SU-DHL-6 (cell line): ENCODE data around the gene LAMA2.

Experiments
- H2AFZ ChIP-seq: fragments of 200-600 bp; sonication (generic); 2 replicates; pipeline ENCODE4 v1.6.1; 2014; ENCODE audit warnings: low read depth, mild to moderate bottlenecking, moderate library complexity, mixed read lengths, antibody characterized with exemption, low read length; ENCODE audit not compliant: severe bottlenecking
- H3F3A ChIP-seq: fragments of 200-600 bp; shearing (Covaris generic); 2 replicates; pipeline ENCODE4 v1.6.0; 2016; ENCODE audit warnings: antibody characterized with exemption, mild to moderate bottlenecking; ENCODE audit not compliant: insufficient read depth
- H3K27ac ChIP-seq: fragments of 200-600 bp; sonication (generic); 2 replicates; pipeline ENCODE4 v1.5.1; 2016; ENCODE audit warnings: low read depth, mild to moderate bottlenecking, low read length, moderate library complexity, mixed read lengths
- H3K27me3 ChIP-seq: fragments of 200-600 bp; sonication (generic), shearing (Covaris generic); 2 replicates; pipeline ENCODE4 v1.6.0; 2014; ENCODE audit warnings: mild to moderate bottlenecking, low read length
- H3K36me3 ChIP-seq: fragments of 200-600 bp; sonication (generic); 2 replicates; pipeline ENCODE4 v1.6.1; 2014; ENCODE audit warnings: mild to moderate bottlenecking, low read length, mixed read lengths
- H3K4me2 ChIP-seq: fragments of 300-600, 200-600 bp; shearing (Covaris generic), sonication (generic); 2 replicates; pipeline ENCODE4 v1.6.0; 2014; ENCODE audit warnings: low read length, low read depth, mild to moderate bottlenecking; ENCODE audit not compliant: poor library complexity, severe bottlenecking
- H3K4me3 ChIP-seq: fragments of 200-600 bp; sonication (generic); 2 replicates; pipeline ENCODE4 v1.5.1; 2014; ENCODE audit warnings: antibody characterized with exemption, low read length, mild to moderate bottlenecking, mixed read lengths; ENCODE audit not compliant: insufficient read depth, poor library complexity, severe bottlenecking
- H3K79me2 ChIP-seq: fragments of 200-600 bp; sonication (generic); 2 replicates; pipeline ENCODE4 v1.6.1; 2014; ENCODE audit warnings: mild to moderate bottlenecking, low read length, moderate library complexity; ENCODE audit not compliant: insufficient read depth
- H3K9ac ChIP-seq: fragments of 200-600 bp; sonication (generic); 2 replicates; pipeline ENCODE4 v1.7.0; 2014; ENCODE audit warnings: mild to moderate bottlenecking, low read length
- H3K9me2 ChIP-seq: fragments of 200-600 bp; sonication (generic); replicated peaks from 2 replicates; pipeline ENCODE4 v1.6.1; 2014; ENCODE audit warnings: low read length; ENCODE audit not compliant: insufficient read depth
- H3K9me3 ChIP-seq: fragments of 200-600 bp; sonication (generic); 2 replicates; pipeline ENCODE4 v1.6.1; 2014; ENCODE audit warnings: low read length, mixed read lengths; ENCODE audit not compliant: insufficient read depth
- H4K20me1 ChIP-seq: fragments of 200-600 bp; sonication (generic); 2 replicates; pipeline ENCODE4 v1.6.1; 2014; ENCODE audit warnings: low read depth, mild to moderate bottlenecking, antibody characterized with exemption, low read length, moderate library complexity, mixed read lengths
- EZH2phosphoT487 ChIP-seq: fragments of 200-600 bp; sonication (generic), shearing (Covaris generic); conservative IDR thresholded peaks from 2 replicates; pipeline ENCODE4 v1.6.1; 2018; ENCODE audit warnings: mild to moderate bottlenecking, antibody characterized with exemption, low read length, moderate library complexity, mixed read lengths
- TF ChIP-seq, protein P1 (sequence below): fragments of 200-600 bp; sonication (generic); IDR thresholded peaks from one replicate; pipeline ENCODE4 v1.5.1; 2017; ENCODE audit warnings: antibody characterized with exemption, mild to moderate bottlenecking, low read length, moderate library complexity; ENCODE audit not compliant: insufficient read depth, poor library complexity, severe bottlenecking

Gene LAMA2

DNA sequence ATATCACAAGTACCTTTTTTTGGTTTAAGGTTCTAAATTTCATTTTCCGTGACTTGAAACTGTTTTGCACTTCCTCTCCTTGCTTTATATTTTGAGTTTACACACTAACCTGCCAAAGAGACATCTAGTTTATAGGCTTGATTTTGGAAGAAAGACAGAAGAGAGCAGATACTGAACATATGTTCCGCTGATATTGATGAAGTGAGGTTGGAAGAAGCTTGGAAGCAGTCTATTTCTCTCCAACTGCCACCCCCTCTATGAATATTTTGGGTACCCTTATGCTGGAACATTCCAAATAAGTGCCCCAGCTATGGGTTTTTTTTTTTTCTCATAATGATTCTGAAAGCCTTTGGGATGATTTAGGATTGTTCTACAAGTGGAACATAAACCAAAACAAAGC lies 150.6 kb downstream of the LAMA2 start:
- no peak overlapping the region for H3K9ac ChIP-seq
- no peak overlapping the region for H3K4me3 ChIP-seq
- no peak overlapping the region for H2AFZ ChIP-seq

DNA sequence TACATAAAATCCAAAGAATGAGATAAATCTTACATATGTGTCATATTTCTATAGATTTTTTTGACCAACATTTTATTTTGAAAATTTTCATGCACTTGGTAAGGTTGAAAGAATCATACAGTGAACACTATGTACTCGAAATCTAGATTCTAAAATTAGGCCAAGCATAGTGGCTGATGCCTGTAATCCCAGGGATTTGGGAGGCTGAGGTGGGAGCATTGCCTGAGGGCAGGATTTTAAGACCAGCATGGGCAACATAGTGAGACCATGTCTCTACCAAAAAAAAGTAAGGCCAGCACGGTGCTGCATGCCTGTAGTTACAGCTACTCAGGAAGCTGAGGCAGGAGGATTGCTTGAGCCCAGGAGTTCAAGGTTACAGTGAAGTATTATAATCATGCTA lies 158.6 kb downstream of the LAMA2 start:
- Histone ChIP-seq H3K9ac (no peak overlapping the region), H3K4me3 (no peak overlapping the region), H3F3A (no peaks in the 10 kb centered on the region), H3K27ac (no peak overlapping the region), H3K36me3 (no peaks in the 10 kb centered on the region), H2AFZ (no peak overlapping the region), H3K4me2 (no peak overlapping the region), H3K79me2 (no peaks in the 10 kb centered on the region), H3K9me3 (no peaks in the 10 kb centered on the region), H4K20me1 (no peaks in the 10 kb centered on the region), H3K9me2 (no peaks in the 10 kb centered on the region), H3K27me3 (no peaks in the 10 kb centered on the region)
- no peak for TF ChIP-seq EZH2phosphoT487

More for the DNA sequence above, 150.6 kb downstream of the LAMA2 start:
- TF ChIP-seq EZH2phosphoT487: no peak
- TF ChIP-seq, protein P1, sequence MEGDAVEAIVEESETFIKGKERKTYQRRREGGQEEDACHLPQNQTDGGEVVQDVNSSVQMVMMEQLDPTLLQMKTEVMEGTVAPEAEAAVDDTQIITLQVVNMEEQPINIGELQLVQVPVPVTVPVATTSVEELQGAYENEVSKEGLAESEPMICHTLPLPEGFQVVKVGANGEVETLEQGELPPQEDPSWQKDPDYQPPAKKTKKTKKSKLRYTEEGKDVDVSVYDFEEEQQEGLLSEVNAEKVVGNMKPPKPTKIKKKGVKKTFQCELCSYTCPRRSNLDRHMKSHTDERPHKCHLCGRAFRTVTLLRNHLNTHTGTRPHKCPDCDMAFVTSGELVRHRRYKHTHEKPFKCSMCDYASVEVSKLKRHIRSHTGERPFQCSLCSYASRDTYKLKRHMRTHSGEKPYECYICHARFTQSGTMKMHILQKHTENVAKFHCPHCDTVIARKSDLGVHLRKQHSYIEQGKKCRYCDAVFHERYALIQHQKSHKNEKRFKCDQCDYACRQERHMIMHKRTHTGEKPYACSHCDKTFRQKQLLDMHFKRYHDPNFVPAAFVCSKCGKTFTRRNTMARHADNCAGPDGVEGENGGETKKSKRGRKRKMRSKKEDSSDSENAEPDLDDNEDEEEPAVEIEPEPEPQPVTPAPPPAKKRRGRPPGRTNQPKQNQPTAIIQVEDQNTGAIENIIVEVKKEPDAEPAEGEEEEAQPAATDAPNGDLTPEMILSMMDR: no peak
- Histone ChIP-seq H3K79me2 (no peaks in the 10 kb centered on the region), H3K27me3 (no peaks in the 10 kb centered on the region), H3K36me3 (no peaks in the 10 kb centered on the region), H4K20me1 (no peaks in the 10 kb centered on the region), H3K9me2 (no peaks in the 10 kb centered on the region), H3K4me2 (no peak overlapping the region), H3K9me3 (no peaks in the 10 kb centered on the region), H3K27ac (no peak overlapping the region), H3F3A (no peaks in the 10 kb centered on the region)

DNA sequence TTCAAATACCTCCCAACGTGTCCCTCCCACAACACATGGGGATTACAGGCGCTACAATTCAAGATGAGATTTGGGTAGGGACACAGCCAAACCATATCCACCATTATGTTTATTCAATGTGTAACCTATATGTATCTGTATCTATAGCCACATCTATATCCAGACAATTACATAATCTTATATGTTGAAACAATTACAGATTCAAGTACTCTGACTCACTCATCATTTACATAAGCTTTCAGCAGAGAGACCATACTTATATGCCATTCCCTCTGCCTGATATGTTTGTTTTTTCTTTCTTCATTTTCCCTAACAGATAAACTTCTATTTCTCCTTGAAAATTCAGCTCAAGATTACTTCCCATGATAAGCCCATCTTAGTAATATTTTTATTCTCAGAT lies 163.6 kb downstream of the LAMA2 start:
- Histone ChIP-seq H3K27ac (no peak overlapping the region), H3K79me2 (no peaks in the 10 kb centered on the region), H3F3A (no peaks in the 10 kb centered on the region), H3K9ac (no peak overlapping the region), H4K20me1 (no peaks in the 10 kb centered on the region), H3K4me3 (no peak overlapping the region), H3K9me2 (no peaks in the 10 kb centered on the region), H2AFZ (no peak overlapping the region), H3K9me3 (no peaks in the 10 kb centered on the region), H3K36me3 (no peaks in the 10 kb centered on the region), H3K27me3 (no peaks in the 10 kb centered on the region), H3K4me2 (no peak overlapping the region)
- TF ChIP-seq, protein P1: no peak
- TF ChIP-seq EZH2phosphoT487: no peak

GRCh38 chr6:129047834-129048233 lies 164.9 kb downstream of the LAMA2 start:
- Histone ChIP-seq H4K20me1 (no peaks in the 10 kb centered on the region), H3K4me2 (no peak overlapping the region), H3K36me3 (no peaks in the 10 kb centered on the region), H2AFZ (no peak overlapping the region), H3K27ac (no peak overlapping the region), H3K9me3 (no peaks in the 10 kb centered on the region), H3F3A (no peaks in the 10 kb centered on the region), H3K9me2 (no peaks in the 10 kb centered on the region), H3K9ac (no peak overlapping the region), H3K27me3 (no peaks in the 10 kb centered on the region), H3K4me3 (no peak overlapping the region), H3K79me2 (no peaks in the 10 kb centered on the region)
- TF ChIP-seq, protein P1: no peak
- TF ChIP-seq EZH2phosphoT487: no peak
